GM23338 (cell line): ENCODE measurements around the gene UBAP1L. TPM values are rescaled to one million over a fixed set of nuclear protein-coding genes. Genes with fewer than 3 reads are reported as not detected.

ENCODE experiments used
- CREB1 ChIP-seq: fragments of 250-450 bp; sonication (Bioruptor Pico); IDR thresholded peaks from 2 replicates; pipeline ENCODE4 v1.5.0; 2020; ENCODE audit warnings: low read depth, mild to moderate bottlenecking, moderate library complexity
- POLR2AphosphoS5 ChIP-seq: IDR thresholded peaks from 2 replicates; pipeline ENCODE4 v1.6.1; 2016; ENCODE audit warnings: antibody characterized with exemption, low read depth
- STAT1 ChIP-seq: IDR thresholded peaks from one replicate; pipeline ENCODE4 v1.6.1; 2016; ENCODE audit warnings: antibody characterized with exemption; ENCODE audit not compliant: unreplicated experiment
- ZNF114 ChIP-seq: fragments of 250-450 bp; sonication (Bioruptor Pico); IDR thresholded peaks from 2 replicates; pipeline ENCODE4 v1.5.0; 2020; ENCODE audit warnings: mild to moderate bottlenecking, moderate library complexity
- polyA plus RNA-seq: library from polyadenylated mRNA; unstranded; fragments of >200 nt; fragmentation: Nextera tagmentation; extraction: Ambion mirVana; gene quantifications from 2 replicates; pipeline ENCODE4 v1.2.1, GENCODE V29; 2016
- total RNA-seq: library from RNA; depleted of rRNA; stranded (reverse); fragments of >200 nt; shearing (Covaris generic); gene quantifications from 2 replicates; pipeline ENCODE4 v1.2.3, GENCODE V29; 2014
- TF ChIP-seq, protein P1 (sequence below): fragments of 250-450 bp; sonication (Bioruptor Pico); IDR thresholded peaks from 2 replicates; pipeline ENCODE4 v1.5.0; 2020; ENCODE audit warnings: mild to moderate bottlenecking, moderate library complexity
- TF ChIP-seq, protein P2 (sequence below): IDR thresholded peaks from one replicate; pipeline ENCODE4 v1.6.1; 2018; ENCODE audit warnings: antibody characterized with exemption; ENCODE audit not compliant: unreplicated experiment
- TF ChIP-seq, protein P3 (sequence below): IDR thresholded peaks from 2 replicates; pipeline ENCODE4 v1.6.1; 2016; ENCODE audit warnings: antibody characterized with exemption

UBAP1L gene
- total and polyA plus RNA-seq, 2 experiments from 2014 or later = 0.53 to 1.5 TPM

DNA sequence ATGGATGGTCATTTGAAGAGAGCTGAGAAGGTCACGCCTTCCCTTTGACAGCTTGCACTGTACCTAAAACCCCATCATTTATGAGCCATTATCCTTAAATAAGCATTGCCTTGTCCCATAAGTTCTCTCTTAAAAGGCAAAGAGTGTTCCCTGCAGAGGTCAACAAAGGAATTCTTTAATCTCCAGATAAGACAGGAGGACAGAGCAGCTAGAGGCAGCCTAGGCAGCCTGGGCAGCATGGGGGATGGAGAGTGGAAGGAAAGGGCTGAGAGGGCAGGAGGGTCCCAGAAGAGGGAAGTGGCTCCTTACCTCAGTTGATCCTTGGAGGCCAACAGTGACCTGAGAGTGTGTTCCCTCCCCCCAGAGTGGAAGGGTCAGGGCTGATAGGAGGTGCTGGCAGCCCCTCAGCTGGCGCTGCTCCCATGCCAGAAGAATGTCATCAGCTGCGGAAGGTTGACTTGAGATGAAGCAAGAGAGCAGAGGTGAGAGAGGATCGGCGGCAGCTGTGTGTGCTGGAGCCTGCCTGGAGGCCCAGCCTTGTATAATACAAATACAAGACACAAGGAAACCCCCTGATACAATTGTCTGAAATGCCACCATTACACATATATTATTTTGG is 25.7 kb downstream of the UBAP1L start (continued):
- TF ChIP-seq, protein P1, sequence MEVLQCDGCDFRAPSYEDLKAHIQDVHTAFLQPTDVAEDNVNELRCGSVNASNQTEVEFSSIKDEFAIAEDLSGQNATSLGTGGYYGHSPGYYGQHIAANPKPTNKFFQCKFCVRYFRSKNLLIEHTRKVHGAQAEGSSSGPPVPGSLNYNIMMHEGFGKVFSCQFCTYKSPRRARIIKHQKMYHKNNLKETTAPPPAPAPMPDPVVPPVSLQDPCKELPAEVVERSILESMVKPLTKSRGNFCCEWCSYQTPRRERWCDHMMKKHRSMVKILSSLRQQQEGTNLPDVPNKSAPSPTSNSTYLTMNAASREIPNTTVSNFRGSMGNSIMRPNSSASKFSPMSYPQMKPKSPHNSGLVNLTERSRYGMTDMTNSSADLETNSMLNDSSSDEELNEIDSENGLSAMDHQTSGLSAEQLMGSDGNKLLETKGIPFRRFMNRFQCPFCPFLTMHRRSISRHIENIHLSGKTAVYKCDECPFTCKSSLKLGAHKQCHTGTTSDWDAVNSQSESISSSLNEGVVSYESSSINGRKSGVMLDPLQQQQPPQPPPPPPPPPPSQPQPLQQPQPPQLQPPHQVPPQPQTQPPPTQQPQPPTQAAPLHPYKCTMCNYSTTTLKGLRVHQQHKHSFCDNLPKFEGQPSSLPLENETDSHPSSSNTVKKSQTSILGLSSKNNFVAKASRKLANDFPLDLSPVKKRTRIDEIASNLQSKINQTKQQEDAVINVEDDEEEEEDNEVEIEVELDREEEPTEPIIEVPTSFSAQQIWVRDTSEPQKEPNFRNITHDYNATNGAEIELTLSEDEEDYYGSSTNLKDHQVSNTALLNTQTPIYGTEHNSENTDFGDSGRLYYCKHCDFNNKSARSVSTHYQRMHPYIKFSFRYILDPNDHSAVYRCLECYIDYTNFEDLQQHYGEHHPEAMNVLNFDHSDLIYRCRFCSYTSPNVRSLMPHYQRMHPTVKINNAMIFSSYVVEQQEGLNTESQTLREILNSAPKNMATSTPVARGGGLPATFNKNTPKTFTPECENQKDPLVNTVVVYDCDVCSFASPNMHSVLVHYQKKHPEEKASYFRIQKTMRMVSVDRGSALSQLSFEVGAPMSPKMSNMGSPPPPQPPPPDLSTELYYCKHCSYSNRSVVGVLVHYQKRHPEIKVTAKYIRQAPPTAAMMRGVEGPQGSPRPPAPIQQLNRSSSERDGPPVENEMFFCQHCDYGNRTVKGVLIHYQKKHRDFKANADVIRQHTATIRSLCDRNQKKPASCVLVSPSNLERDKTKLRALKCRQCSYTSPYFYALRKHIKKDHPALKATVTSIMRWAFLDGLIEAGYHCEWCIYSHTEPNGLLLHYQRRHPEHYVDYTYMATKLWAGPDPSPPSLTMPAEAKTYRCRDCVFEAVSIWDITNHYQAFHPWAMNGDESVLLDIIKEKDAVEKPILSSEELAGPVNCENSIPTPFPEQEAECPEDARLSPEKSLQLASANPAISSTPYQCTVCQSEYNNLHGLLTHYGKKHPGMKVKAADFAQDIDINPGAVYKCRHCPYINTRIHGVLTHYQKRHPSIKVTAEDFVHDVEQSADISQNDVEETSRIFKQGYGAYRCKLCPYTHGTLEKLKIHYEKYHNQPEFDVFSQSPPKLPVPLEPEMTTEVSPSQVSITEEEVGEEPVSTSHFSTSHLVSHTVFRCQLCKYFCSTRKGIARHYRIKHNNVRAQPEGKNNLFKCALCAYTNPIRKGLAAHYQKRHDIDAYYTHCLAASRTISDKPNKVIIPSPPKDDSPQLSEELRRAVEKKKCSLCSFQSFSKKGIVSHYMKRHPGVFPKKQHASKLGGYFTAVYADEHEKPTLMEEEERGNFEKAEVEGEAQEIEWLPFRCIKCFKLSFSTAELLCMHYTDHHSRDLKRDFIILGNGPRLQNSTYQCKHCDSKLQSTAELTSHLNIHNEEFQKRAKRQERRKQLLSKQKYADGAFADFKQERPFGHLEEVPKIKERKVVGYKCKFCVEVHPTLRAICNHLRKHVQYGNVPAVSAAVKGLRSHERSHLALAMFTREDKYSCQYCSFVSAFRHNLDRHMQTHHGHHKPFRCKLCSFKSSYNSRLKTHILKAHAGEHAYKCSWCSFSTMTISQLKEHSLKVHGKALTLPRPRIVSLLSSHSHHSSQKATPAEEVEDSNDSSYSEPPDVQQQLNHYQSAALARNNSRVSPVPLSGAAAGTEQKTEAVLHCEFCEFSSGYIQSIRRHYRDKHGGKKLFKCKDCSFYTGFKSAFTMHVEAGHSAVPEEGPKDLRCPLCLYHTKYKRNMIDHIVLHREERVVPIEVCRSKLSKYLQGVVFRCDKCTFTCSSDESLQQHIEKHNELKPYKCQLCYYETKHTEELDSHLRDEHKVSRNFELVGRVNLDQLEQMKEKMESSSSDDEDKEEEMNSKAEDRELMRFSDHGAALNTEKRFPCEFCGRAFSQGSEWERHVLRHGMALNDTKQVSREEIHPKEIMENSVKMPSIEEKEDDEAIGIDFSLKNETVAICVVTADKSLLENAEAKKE (CRISPR knock-in tag) = no peak
- TF ChIP-seq, protein P2, sequence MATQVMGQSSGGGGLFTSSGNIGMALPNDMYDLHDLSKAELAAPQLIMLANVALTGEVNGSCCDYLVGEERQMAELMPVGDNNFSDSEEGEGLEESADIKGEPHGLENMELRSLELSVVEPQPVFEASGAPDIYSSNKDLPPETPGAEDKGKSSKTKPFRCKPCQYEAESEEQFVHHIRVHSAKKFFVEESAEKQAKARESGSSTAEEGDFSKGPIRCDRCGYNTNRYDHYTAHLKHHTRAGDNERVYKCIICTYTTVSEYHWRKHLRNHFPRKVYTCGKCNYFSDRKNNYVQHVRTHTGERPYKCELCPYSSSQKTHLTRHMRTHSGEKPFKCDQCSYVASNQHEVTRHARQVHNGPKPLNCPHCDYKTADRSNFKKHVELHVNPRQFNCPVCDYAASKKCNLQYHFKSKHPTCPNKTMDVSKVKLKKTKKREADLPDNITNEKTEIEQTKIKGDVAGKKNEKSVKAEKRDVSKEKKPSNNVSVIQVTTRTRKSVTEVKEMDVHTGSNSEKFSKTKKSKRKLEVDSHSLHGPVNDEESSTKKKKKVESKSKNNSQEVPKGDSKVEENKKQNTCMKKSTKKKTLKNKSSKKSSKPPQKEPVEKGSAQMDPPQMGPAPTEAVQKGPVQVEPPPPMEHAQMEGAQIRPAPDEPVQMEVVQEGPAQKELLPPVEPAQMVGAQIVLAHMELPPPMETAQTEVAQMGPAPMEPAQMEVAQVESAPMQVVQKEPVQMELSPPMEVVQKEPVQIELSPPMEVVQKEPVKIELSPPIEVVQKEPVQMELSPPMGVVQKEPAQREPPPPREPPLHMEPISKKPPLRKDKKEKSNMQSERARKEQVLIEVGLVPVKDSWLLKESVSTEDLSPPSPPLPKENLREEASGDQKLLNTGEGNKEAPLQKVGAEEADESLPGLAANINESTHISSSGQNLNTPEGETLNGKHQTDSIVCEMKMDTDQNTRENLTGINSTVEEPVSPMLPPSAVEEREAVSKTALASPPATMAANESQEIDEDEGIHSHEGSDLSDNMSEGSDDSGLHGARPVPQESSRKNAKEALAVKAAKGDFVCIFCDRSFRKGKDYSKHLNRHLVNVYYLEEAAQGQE = no peak
- TF ChIP-seq, protein P3, sequence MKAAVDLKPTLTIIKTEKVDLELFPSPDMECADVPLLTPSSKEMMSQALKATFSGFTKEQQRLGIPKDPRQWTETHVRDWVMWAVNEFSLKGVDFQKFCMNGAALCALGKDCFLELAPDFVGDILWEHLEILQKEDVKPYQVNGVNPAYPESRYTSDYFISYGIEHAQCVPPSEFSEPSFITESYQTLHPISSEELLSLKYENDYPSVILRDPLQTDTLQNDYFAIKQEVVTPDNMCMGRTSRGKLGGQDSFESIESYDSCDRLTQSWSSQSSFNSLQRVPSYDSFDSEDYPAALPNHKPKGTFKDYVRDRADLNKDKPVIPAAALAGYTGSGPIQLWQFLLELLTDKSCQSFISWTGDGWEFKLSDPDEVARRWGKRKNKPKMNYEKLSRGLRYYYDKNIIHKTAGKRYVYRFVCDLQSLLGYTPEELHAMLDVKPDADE = no peak
- TF ChIP-seq POLR2AphosphoS5 (no peak), CREB1 (no peak), ZNF114 (CRISPR knock-in tag) (no peak), STAT1 (no peak)
